HG03432 (cell line): Measurements from ENCODE around the gene ATP4A.

Source experiments
- ATAC-seq: cut with Tn5 transposase; IDR thresholded peaks from one replicate; pipeline ENCODE4 v1.9.1; 2021; ENCODE audit warnings: mild to moderate bottlenecking, moderate library complexity; ENCODE audit not compliant: unreplicated experiment

ATP4A gene

GRCh38 chr19:35502751-35503150 lies 60.7 kb downstream of the ATP4A start:
- no peak for ATAC-seq

GRCh38 chr19:35501684-35502083 lies 61.8 kb downstream of the ATP4A start:
- no peak for ATAC-seq

- no peak for ATAC-seq
Observed at GRCh38 chr19:35500611-35501010, 62.8 kb downstream of the ATP4A start.
